Fibroblast of pulmonary artery (primary cell): ENCODE results near the gene LZTS2.
A peak's percentile ranks its signal among the peaks of the same experiment; 100 is the strongest.

Experiments
- DNase-seq: peaks from one replicate; pipeline ENCODE4 v3.0.0-alpha.2; 2010; ENCODE audit warnings: low read depth
- H3K4me3 ChIP-seq: replicated peaks from 2 replicates; pipeline ENCODE4 v1.5.1; 2011; ENCODE audit warnings: low read depth, mild to moderate bottlenecking, control low read depth, low read length, moderate library complexity
- TF ChIP-seq, protein P1 (sequence below): IDR thresholded peaks from 2 replicates; pipeline ENCODE4 v1.5.1; 2011; ENCODE audit warnings: mild to moderate bottlenecking, control low read depth, low read length, inconsistent platforms; ENCODE audit errors: missing control alignments

Gene LZTS2

DNA sequence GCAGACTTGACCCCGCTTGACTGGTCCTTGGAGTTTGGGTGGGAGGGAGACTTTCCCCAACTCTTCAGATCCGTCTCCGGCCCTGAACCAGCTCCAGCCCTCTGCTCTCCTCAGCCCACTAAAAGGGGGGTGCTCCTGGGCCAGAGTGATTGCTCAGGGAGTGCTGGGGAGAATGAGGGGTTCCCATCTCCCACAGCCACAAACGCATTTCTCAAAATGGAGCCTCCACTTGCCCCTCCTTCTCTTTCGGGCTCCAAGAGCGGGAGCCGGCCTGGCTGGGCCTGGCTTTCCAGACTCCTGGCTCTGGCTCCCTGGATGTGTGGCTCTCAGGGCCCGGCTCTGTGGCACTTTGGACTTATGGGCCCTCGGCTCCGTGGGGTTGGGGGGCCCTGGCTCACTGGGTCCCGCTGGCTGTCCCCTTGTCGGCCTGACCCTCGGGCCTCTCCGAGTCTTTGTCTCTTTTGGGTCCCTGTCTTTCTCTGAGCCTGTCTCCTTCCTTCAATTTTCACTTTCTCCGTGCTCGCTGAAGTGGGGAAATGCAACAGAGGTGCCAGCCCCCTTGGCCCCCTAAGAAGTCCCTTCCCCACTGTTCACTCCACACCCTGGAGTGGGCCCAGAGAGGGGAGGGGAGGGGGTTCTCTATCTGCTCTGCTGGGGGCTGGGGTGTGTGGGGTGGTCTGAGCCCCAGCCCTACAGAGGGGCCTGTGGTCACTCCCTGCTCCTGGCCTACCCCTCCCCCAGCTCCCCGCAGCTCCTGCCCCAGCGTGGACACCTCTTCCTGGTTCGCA lies 713 bp downstream of the LZTS2 start:
- TF ChIP-seq, protein P1, sequence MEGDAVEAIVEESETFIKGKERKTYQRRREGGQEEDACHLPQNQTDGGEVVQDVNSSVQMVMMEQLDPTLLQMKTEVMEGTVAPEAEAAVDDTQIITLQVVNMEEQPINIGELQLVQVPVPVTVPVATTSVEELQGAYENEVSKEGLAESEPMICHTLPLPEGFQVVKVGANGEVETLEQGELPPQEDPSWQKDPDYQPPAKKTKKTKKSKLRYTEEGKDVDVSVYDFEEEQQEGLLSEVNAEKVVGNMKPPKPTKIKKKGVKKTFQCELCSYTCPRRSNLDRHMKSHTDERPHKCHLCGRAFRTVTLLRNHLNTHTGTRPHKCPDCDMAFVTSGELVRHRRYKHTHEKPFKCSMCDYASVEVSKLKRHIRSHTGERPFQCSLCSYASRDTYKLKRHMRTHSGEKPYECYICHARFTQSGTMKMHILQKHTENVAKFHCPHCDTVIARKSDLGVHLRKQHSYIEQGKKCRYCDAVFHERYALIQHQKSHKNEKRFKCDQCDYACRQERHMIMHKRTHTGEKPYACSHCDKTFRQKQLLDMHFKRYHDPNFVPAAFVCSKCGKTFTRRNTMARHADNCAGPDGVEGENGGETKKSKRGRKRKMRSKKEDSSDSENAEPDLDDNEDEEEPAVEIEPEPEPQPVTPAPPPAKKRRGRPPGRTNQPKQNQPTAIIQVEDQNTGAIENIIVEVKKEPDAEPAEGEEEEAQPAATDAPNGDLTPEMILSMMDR: no peak

DNA sequence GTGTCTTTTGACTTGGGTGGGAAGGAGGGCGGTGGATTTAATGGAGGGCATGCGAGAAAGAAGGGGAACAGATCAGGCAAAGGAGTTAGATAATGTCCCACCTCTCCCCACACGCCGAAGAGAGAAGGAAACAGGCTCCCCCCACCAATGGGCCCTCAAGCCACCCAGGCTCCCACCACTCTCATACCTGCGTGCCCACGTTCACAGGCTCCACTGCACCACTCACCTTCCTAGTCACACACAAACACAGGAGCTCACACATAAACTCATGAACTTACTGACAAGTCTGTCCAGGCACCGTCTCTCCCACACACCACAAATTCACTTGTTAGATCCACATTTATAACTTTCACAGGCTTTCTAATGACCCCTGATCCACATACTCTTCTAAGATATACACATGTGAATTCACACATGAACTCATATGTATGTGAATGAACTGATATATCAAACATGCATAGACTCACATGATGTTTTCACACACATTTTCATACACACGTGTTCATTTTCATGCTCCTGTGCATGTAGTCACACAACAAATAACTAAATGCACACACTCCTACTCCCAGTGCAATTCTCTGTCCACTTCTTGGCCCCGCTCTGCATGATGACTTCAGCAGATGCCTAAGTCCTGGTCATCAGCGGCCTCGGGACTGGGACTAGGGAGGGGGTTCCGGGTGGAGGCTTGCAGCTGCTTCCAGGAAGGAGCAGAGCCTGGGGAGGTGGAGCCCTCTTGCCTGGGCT lies 1.5 kb downstream of the LZTS2 start:
- peak overlapping the region; percentile 89 for H3K4me3 ChIP-seq
- DNase-seq: peak; percentile 92

More for the DNA sequence above, 713 bp downstream of the LZTS2 start:
- H3K4me3 ChIP-seq: peak overlapping the region; percentile 89
- no peak for DNase-seq

DNA sequence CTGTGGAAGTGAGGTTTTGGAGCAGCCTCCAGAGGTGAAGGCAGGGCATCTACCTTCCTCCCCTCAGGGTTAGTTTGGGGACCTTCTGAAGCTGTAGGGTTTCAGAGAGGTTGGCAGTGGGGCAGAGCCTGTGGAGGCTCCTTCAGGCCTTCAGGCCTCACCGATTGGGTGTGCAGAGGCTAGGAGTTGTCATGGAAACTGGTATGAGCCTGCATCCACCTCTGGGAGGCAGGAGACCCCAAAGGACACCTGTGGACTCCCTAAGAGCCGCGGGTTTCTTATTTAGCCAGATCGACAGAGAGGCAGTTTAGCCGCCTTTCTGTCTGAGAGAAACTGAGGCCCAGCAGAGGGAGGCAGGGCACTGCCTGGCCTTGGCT lies 2.0 kb downstream of the LZTS2 start:
- peak overlapping the region; percentile 89 for H3K4me3 ChIP-seq
- DNase-seq: no peak
- TF ChIP-seq, protein P1: no peak

More for the DNA sequence above, 1.5 kb downstream of the LZTS2 start:
- TF ChIP-seq, protein P1: no peak

DNA sequence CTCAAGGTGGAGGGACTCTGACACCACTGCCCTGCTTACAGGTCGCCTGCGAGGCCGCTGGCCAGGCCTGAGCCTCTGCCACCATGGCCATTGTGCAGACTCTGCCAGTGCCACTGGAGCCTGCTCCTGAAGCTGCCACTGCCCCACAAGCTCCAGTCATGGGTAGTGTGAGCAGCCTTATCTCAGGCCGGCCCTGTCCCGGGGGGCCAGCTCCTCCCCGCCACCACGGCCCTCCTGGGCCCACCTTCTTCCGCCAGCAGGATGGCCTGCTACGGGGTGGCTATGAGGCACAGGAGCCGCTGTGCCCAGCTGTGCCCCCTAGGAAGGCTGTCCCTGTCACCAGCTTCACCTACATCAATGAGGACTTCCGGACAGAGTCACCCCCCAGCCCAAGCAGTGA lies 2.8 kb downstream of the LZTS2 start:
- TF ChIP-seq, protein P1: no peak
- DNase-seq: no peak
- no peak overlapping the region for H3K4me3 ChIP-seq

DNA sequence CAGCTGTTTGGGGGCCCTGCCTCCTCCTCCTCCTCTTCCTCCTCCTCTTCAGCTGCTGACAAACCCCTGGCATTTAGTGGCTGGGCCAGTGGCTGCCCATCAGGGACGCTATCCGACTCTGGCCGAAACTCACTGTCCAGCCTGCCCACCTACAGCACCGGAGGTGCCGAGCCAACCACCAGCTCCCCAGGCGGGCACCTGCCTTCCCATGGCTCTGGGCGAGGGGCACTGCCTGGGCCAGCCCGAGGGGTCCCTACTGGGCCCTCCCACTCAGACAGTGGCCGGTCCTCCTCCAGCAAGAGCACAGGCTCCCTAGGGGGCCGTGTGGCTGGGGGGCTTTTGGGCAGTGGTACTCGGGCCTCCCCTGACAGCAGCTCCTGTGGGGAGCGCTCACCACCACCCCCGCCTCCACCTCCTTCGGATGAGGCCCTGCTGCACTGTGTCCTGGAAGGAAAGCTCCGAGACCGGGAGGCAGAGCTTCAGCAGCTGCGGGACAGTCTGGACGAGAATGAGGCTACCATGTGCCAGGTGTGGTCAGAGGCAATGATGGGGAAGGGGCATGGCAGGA lies 4.1 kb downstream of the LZTS2 start:
- no peak for DNase-seq
- TF ChIP-seq, protein P1: no peak
- no peak overlapping the region for H3K4me3 ChIP-seq

DNA sequence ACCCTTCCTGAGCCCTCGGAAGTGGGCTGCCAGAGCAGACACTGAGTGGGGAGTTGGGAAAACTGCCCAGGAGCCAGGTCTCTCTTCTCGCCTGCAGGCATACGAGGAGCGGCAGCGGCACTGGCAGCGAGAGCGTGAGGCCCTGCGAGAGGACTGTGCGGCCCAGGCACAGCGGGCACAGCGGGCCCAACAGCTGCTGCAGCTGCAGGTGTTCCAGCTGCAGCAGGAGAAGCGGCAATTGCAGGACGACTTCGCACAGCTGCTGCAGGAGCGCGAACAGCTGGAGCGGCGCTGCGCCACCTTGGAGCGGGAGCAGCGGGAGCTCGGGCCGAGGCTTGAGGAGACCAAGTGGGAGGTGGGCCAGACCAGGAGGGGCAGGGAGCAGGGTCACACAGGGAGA lies 5.8 kb downstream of the LZTS2 start:
- TF ChIP-seq, protein P1: no peak
- no peak for DNase-seq
- no peak overlapping the region for H3K4me3 ChIP-seq
